Gastroesophageal sphincter (tissue), 4 donors: Measurements from ENCODE around the gene KRT3. TPM values are rescaled to one million over a fixed set of nuclear protein-coding genes. Genes with fewer than 3 reads are reported as not detected.

Source experiments
- ATAC-seq: fragments of 150-250 bp; one replicate; pipeline ENCODE4 v1.9.1; 2016; ENCODE audit warnings: mild to moderate bottlenecking, moderate library complexity
- H3K27ac ChIP-seq, 4 donors: fragments of 200-600 bp; sonication (generic) in 3 of 4; 1 replicate in 3 of 4; 2 replicates in 1 of 4; pipeline ENCODE4 v1.5.1; 2016 to 2019
- H3K27me3 ChIP-seq: fragments of 200-600 bp; sonication (generic); one replicate; pipeline ENCODE4 v1.5.1; 2019
- H3K36me3 ChIP-seq, 2 donors: fragments of 200-600 bp; sonication (generic); one replicate each; pipeline ENCODE4 v1.5.1; 2019; ENCODE audit warnings: control low read depth in 1 of 2
- H3K4me1 ChIP-seq, 3 donors: fragments of 200-600 bp; sonication (generic); 1 replicate in 2 of 3; 2 replicates in 1 of 3; pipeline ENCODE4 v1.5.1; 2016 to 2019; ENCODE audit warnings: control low read depth in 2 of 3
- H3K4me3 ChIP-seq, 2 donors: fragments of 200-600 bp; sonication (generic); one replicate each; pipeline ENCODE4 v1.5.1; 2019; ENCODE audit warnings: mild to moderate bottlenecking in 1 of 2, moderate library complexity in 1 of 2
- H3K9me3 ChIP-seq, 3 donors: fragments of 200-600 bp; sonication (generic); one replicate each; pipeline ENCODE4 v1.5.1; 2017 to 2019; ENCODE audit warnings: control low read depth in 2 of 3
- EP300 ChIP-seq: sonication (generic); formaldehyde crosslinking; IDR thresholded peaks from one replicate; pipeline ENCODE4 v1.6.1; 2017; ENCODE audit warnings: antibody characterized with exemption, mild to moderate bottlenecking
- POLR2A ChIP-seq, 2 donors: fragments of 450-650 bp; IDR thresholded peaks; one replicate each; pipeline ENCODE4 v1.6.1; 2017; ENCODE audit warnings: antibody characterized with exemption in 2 of 2, mild to moderate bottlenecking in 2 of 2, moderate library complexity in 1 of 2
- POLR2AphosphoS5 ChIP-seq: sonication (generic); formaldehyde crosslinking; IDR thresholded peaks from one replicate; pipeline ENCODE4 v1.6.1; 2017; ENCODE audit warnings: antibody characterized with exemption
- WGBS, 2 donors: methylation state at CpG; one replicate each; pipeline ENCODE4 v1.1.5; 2018; ENCODE audit warnings: low coverage in 1 of 2; 5-methylcytosine and 5-hydroxymethylcytosine counted together
- total RNA-seq, 4 donors: library from RNA; depleted of rRNA; stranded (reverse); fragments of >200 nt; gene quantifications; one replicate each; pipeline ENCODE4 v1.1.0, GENCODE V29; 2016
- TF ChIP-seq, protein P1 (sequence below), 4 experiments: fragments of 200-600 bp in 2 of 4; fragments of 450-650 bp in 2 of 4; sonication (generic) in 1 of 4; IDR thresholded peaks; one replicate each; pipeline ENCODE4 v1.5.1; 2017 to 2019; ENCODE audit warnings: antibody characterized with exemption in 4 of 4, mild to moderate bottlenecking in 2 of 4, moderate library complexity in 2 of 4

The KRT3 gene
- total RNA-seq, 4 donors from 2014 or later, result not detected

DNA sequence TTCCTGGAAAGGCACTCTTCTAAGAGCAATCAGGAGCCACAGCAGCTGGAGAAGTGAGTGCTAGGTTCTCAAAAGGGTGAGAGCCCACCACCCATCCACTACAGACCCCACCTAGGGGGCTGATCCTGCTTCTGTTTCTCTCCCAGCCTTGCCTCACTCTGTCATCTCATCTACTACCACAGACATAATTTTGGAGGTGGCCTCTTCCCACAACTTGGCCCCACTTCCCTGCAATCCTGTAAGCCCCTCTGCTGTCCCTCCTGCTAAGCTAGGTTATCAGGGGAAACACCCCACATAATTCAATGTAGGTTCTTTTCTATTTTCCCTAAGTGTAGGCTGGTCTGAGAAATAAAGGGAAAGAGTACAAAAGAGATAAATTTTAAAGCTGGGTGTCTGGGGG, 35.3 kb downstream of the KRT3 start:
- peaks cover 18% of the 10 kb centered on the region for H3K27me3 ChIP-seq
- no peaks in the 10 kb centered on the region for H3K36me3 ChIP-seq
- no peak for TF ChIP-seq POLR2A (IDR thresholded peaks at IDR 0.05)
- TF ChIP-seq, protein P1, sequence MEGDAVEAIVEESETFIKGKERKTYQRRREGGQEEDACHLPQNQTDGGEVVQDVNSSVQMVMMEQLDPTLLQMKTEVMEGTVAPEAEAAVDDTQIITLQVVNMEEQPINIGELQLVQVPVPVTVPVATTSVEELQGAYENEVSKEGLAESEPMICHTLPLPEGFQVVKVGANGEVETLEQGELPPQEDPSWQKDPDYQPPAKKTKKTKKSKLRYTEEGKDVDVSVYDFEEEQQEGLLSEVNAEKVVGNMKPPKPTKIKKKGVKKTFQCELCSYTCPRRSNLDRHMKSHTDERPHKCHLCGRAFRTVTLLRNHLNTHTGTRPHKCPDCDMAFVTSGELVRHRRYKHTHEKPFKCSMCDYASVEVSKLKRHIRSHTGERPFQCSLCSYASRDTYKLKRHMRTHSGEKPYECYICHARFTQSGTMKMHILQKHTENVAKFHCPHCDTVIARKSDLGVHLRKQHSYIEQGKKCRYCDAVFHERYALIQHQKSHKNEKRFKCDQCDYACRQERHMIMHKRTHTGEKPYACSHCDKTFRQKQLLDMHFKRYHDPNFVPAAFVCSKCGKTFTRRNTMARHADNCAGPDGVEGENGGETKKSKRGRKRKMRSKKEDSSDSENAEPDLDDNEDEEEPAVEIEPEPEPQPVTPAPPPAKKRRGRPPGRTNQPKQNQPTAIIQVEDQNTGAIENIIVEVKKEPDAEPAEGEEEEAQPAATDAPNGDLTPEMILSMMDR (IDR thresholded peaks at IDR 0.05), result no peak
- TF ChIP-seq POLR2AphosphoS5, result no peak
- TF ChIP-seq EP300, result no peak
- H3K9me3 ChIP-seq, result peaks cover 0 to 38% (median 0%) of the 10 kb centered on the region in 3 donors
- no peak overlapping the region for H3K4me3 ChIP-seq
- ATAC-seq, result no peak
- H3K4me1 ChIP-seq, result no peaks in the 10 kb centered on the region
- no peak overlapping the region for H3K27ac ChIP-seq

DNA sequence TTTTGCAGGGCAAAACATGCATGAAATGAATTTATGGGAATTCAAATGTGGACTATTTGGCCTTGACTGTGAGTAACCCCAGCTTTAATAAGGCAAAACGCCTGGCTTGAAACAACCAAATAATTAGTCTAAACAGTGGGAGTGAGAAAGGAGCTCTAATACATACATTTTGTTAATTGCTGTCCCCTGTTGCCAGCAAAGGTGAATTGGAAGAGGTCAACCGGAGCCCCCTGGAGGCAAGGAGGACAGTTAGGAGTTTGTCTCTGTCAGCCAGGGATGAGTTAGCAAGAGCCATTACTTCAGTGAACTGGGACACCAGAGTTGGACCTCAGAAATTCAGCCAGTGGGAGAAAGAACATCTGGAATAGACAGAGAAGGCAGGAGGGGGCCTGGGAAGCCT, 36.2 kb downstream of the KRT3 start:
- Histone ChIP-seq H3K27ac (no peak overlapping the region), H3K4me1 (no peaks in the 10 kb centered on the region), H3K4me3 (no peak overlapping the region), H3K27me3 (peaks cover 26% of the 10 kb centered on the region), H3K36me3 (no peaks in the 10 kb centered on the region), H3K9me3 (peaks cover 0 to 38% (median 0%) of the 10 kb centered on the region in 3 donors)
- TF ChIP-seq POLR2A (IDR thresholded peaks at IDR 0.05), result no peak
- TF ChIP-seq POLR2AphosphoS5, result no peak
- TF ChIP-seq, protein P1 (IDR thresholded peaks at IDR 0.05), result no peak
- TF ChIP-seq EP300, result no peak
- WGBS, 2 donors, result 54 to 60% methylated on average over 1 to 2 of the region's 2 CpGs
- ATAC-seq, result no peak

DNA sequence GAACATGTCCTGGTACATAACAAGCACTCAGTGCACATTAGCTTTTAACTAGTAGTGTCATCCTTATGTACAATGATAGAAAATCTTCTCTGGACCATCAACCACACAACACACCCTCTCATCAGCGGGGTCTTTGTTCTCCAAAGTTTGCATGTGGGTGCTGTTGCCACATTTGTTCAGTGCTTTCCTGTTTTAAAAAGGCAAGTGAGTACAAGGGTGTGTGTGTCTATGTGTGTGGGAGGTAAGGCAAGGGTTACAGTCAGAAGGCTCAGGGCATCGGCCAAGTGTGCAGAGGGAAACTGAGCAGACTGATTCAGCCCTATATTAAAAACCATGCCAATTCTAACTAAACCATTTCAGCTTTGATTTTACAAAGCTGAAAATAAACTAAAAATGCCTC, 36.7 kb downstream of the KRT3 start:
- Histone ChIP-seq H3K27me3 (peaks cover 31% of the 10 kb centered on the region), H3K36me3 (no peaks in the 10 kb centered on the region), H3K4me3 (no peak overlapping the region), H3K4me1 (no peaks in the 10 kb centered on the region), H3K9me3 (peaks cover 0 to 38% (median 0%) of the 10 kb centered on the region in 3 donors), H3K27ac (no peak overlapping the region)
- ATAC-seq, result no peak
- WGBS, 2 donors, result 35 to 44% methylated on average over 2 of the region's 2 CpGs
- no peak for TF ChIP-seq POLR2AphosphoS5
- TF ChIP-seq EP300, result no peak
- TF ChIP-seq, protein P1 (IDR thresholded peaks at IDR 0.05), result no peak
- no peak for TF ChIP-seq POLR2A (IDR thresholded peaks at IDR 0.05)

DNA sequence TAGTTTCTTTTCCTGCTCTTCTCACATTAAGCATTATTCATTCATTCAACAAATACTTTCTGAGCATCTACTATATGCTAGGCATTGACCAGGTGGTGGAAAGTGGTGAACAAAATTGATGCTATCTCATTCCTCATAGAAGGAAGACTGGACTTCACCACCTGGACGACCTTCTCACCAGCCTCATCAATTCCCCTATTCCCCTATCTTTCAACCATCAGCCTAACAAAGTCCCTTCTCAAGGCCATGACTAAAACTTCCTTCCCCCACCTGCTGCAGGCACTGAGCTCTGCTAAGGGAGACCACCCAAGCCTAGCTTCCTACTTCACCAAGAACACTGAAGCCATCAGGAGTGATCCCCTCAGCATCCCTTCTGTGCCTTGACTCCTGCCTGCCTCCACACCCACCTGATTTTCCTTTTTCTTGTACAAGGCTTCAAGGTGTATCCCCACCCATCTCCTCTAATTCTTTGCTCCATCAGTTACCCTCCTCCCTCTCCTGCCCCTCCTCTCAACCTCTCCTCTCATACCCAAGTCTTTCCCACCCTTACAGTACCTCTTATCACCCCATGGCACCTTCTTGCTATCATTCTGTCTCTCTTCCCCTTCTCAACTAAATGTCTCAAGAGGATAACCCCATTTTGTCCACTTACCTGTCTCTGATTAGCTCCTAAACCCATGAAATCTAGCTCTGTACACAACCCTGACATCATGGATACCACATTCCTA, 38.3 kb downstream of the KRT3 start:
- H3K27ac ChIP-seq, result no peak overlapping the region
- no peak for ATAC-seq
- no peak overlapping the region for H3K4me3 ChIP-seq
- no peaks in the 10 kb centered on the region for H3K4me1 ChIP-seq
- TF ChIP-seq POLR2AphosphoS5 (no peak), EP300 (no peak), POLR2A (IDR thresholded peaks at IDR 0.05) (no peak)
- TF ChIP-seq, protein P1 (IDR thresholded peaks at IDR 0.05), result no peak
- WGBS, 2 donors, result 0 to 37% methylated on average over 1 of the region's 1 CpG
- H3K27me3 ChIP-seq, result peaks cover 47% of the 10 kb centered on the region
- H3K9me3 ChIP-seq, result peaks cover 0 to 36% (median 0%) of the 10 kb centered on the region in 3 donors
- no peaks in the 10 kb centered on the region for H3K36me3 ChIP-seq

DNA sequence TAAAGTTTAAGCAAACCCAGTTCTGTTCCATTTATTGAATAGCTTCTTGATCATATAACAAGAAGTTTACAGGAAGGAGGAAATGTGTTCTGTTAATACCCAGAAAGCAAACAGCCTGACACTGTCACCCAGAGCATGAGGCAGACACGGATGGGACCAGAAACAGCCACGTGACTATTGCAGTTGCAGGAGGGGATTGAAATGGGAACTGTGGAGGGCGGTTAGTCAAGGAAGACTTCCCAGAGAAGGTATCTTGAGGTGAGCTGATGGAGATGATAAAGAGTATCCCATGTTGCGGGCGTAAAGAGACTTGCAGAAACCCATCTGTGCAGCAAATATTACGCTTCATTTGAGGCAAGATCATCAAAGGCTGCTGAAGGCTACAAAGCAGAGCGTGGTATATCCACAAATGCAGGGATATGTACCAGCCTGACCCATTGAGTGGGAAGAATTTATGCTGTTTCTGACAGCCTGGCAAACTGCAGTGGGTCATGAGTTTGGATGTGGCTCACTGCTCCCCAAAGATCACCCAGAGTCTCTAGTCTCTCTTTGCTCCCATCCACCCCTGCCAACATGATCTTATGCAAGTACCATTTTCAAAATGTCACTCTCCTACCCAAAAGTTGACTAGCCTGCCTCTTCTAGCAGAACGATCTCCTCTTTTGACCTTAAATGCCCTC, 39.5 kb downstream of the KRT3 start:
- WGBS, 2 donors, result 77% methylated on average over 6 to 8 of the region's 8 CpGs
- Histone ChIP-seq H3K4me1 (no peaks in the 10 kb centered on the region), H3K36me3 (no peaks in the 10 kb centered on the region), H3K9me3 (peaks cover 0 to 24% (median 0%) of the 10 kb centered on the region in 3 donors), H3K27ac (no peak overlapping the region), H3K4me3 (no peak overlapping the region), H3K27me3 (peaks cover 53% of the 10 kb centered on the region)
- ATAC-seq, result no peak
- no peak for TF ChIP-seq POLR2AphosphoS5
- TF ChIP-seq, protein P1 (IDR thresholded peaks at IDR 0.05), result no peak
- TF ChIP-seq POLR2A (IDR thresholded peaks at IDR 0.05), result no peak
- TF ChIP-seq EP300, result no peak
